Astrocyte (in vitro differentiated cells and primary cell): Measurements from ENCODE around the gene PSD4. TPM values are rescaled to one million over a fixed set of nuclear protein-coding genes. Genes with fewer than 3 reads are reported as not detected.
A peak's percentile ranks its signal among the peaks of the same experiment; 100 is the strongest.

Experiments
- DNase-seq: peaks from one replicate; pipeline ENCODE4 v3.0.0-alpha.2; 2010; ENCODE audit warnings: low read depth
- FAIRE-seq: peaks from 2 replicates; lab custom pipeline; 2011; peaks lifted over from hg19 to GRCh38; lab: Jason Lieb, UNC
- H2AFZ ChIP-seq: 2 replicates; pipeline ENCODE4 v1.6.0; 2012; ENCODE audit warnings: low read depth, low read length, inconsistent platforms
- H3K27ac ChIP-seq: 2 replicates; pipeline ENCODE4 v1.5.1; 2011; ENCODE audit warnings: low read depth, low read length, inconsistent platforms
- H3K27me3 ChIP-seq: 2 replicates; pipeline ENCODE4 v1.6.0; 2011; ENCODE audit warnings: low read length, inconsistent platforms; ENCODE audit not compliant: insufficient read depth
- H3K36me3 ChIP-seq: 2 replicates; pipeline ENCODE4 v1.5.1; 2011; ENCODE audit warnings: low read length, inconsistent platforms; ENCODE audit not compliant: insufficient read depth
- H3K4me1 ChIP-seq: 2 replicates; pipeline ENCODE4 v1.5.1; 2011; ENCODE audit warnings: low read length, inconsistent platforms; ENCODE audit not compliant: insufficient read depth
- H3K4me2 ChIP-seq: 2 replicates; pipeline ENCODE4 v1.6.0; 2012; ENCODE audit warnings: low read length, inconsistent platforms
- H3K4me3 ChIP-seq: 2 replicates; pipeline ENCODE4 v1.5.1; 2011; ENCODE audit warnings: low read depth, mild to moderate bottlenecking, low read length, inconsistent platforms; ENCODE audit not compliant: insufficient read depth
- H3K79me2 ChIP-seq: 2 replicates; pipeline ENCODE4 v1.6.0; 2012; ENCODE audit warnings: mild to moderate bottlenecking, low read length, inconsistent platforms; ENCODE audit not compliant: insufficient read depth
- H3K9ac ChIP-seq: 2 replicates; pipeline ENCODE4 v1.6.0; 2012; ENCODE audit warnings: mild to moderate bottlenecking, low read length, inconsistent platforms
- H3K9me3 ChIP-seq: 2 replicates; pipeline ENCODE4 v1.5.1; 2012; ENCODE audit warnings: low read depth, mild to moderate bottlenecking, low read length, inconsistent platforms; ENCODE audit not compliant: insufficient read depth
- H4K20me1 ChIP-seq: 2 replicates; pipeline ENCODE4 v1.6.0; 2012; ENCODE audit warnings: low read length, inconsistent platforms; ENCODE audit not compliant: insufficient read depth
- H3K27ac Mint-ChIP-seq: one replicate; pipeline ENCODE4 v1.8.0; 2021; ENCODE audit warnings: mild to moderate bottlenecking, mixed read lengths; ENCODE audit not compliant: unreplicated experiment
- H3K27me3 Mint-ChIP-seq: one replicate; pipeline ENCODE4 v1.8.0; 2021; ENCODE audit warnings: low read depth, mixed read lengths; ENCODE audit not compliant: unreplicated experiment
- H3K36me3 Mint-ChIP-seq: one replicate; pipeline ENCODE4 v1.8.0; 2021; ENCODE audit warnings: low read depth, mixed read lengths; ENCODE audit not compliant: unreplicated experiment
- H3K4me1 Mint-ChIP-seq: one replicate; pipeline ENCODE4 v1.8.0; 2021; ENCODE audit warnings: low read depth, mixed read lengths; ENCODE audit not compliant: unreplicated experiment
- H3K4me3 Mint-ChIP-seq: one replicate; pipeline ENCODE4 v1.8.0; 2021; ENCODE audit warnings: mild to moderate bottlenecking, moderate library complexity, mixed read lengths; ENCODE audit not compliant: unreplicated experiment
- H3K9me3 Mint-ChIP-seq: one replicate; pipeline ENCODE4 v1.8.0; 2021; ENCODE audit warnings: mild to moderate bottlenecking, mixed read lengths; ENCODE audit not compliant: unreplicated experiment
- CTCF ChIP-seq: IDR thresholded peaks from 2 replicates; pipeline ENCODE4 v1.5.1; 2011; ENCODE audit warnings: low read depth, mild to moderate bottlenecking, inconsistent platforms, low read length, moderate library complexity; ENCODE audit not compliant: insufficient read depth
- EZH2 ChIP-seq: IDR thresholded peaks from 2 replicates; pipeline ENCODE4 v1.6.1; 2012; ENCODE audit warnings: mild to moderate bottlenecking, low read length, inconsistent platforms; ENCODE audit not compliant: insufficient read depth
- total RNA-seq: library from RNA; stranded (reverse); gene quantifications from 2 replicates; pipeline ENCODE4 v1.2.1, GENCODE V29; 2021

PSD4 gene
- total RNA-seq, 1 donor from 2014 or later = 4.0 TPM

DNA sequence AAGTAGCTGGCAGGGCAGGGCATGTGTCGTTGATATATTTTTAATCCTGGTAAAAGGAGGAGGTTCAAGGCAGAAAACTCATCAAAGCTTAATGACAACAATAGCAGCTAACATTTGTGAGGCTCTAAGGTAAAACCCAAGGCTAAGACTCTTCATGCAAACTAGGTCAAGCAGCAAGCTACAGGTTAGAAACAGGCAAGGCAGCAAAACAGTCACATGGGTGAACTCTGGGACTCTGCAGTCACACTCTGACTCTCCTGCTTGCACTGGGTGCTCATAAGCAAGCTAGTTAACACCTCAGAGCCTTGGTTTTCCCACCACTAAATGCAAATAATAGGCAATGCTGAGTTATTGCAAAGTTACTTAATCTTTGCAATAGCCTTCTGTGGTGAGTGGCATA is 38.5 kb upstream of the PSD4 start:
- Histone ChIP-seq H3K4me3 (no peak overlapping the region), H3K79me2 (no peaks in the 10 kb centered on the region), H3K27me3 (no peaks in the 10 kb centered on the region), H3K9me3 (no peaks in the 10 kb centered on the region), H3K36me3 (no peaks in the 10 kb centered on the region), H3K4me2 (no peak overlapping the region), H4K20me1 (no peaks in the 10 kb centered on the region), H2AFZ (no peak overlapping the region), H3K27ac (no peak overlapping the region), H3K9ac (no peak overlapping the region), H3K4me1 (peaks cover 7% of the 10 kb centered on the region)
- Mint-ChIP-seq H3K36me3 (no peaks in the 10 kb centered on the region), H3K27ac (no peak overlapping the region), H3K4me3 (no peak overlapping the region), H3K4me1 (no peaks in the 10 kb centered on the region), H3K9me3 (peaks cover 2% of the 10 kb centered on the region), H3K27me3 (peaks cover 3% of the 10 kb centered on the region)
- TF ChIP-seq EZH2 (no peak), CTCF (no peak)
- FAIRE-seq (no peak), DNase-seq (no peak)

GRCh38 chr2:113136828-113137775 is 36.7 kb upstream of the PSD4 start:
- FAIRE-seq (peak; percentile 88), DNase-seq (no peak)
- no peak overlapping the region for H3K27ac ChIP-seq
- H4K20me1 ChIP-seq = no peaks in the 10 kb centered on the region
- peaks cover 2% of the 10 kb centered on the region for H3K9me3 Mint-ChIP-seq
- H3K4me1 ChIP-seq = peaks cover 7% of the 10 kb centered on the region
- no peak overlapping the region for H3K9ac ChIP-seq
- no peak overlapping the region for H2AFZ ChIP-seq
- no peak overlapping the region for H3K27ac Mint-ChIP-seq
- no peaks in the 10 kb centered on the region for H3K36me3 Mint-ChIP-seq
- H3K4me3 Mint-ChIP-seq = no peak overlapping the region
- no peak overlapping the region for H3K4me2 ChIP-seq
- H3K79me2 ChIP-seq = no peaks in the 10 kb centered on the region
- no peaks in the 10 kb centered on the region for H3K36me3 ChIP-seq
- H3K27me3 ChIP-seq = no peaks in the 10 kb centered on the region
- H3K9me3 ChIP-seq = no peaks in the 10 kb centered on the region
- no peak for TF ChIP-seq EZH2
- TF ChIP-seq CTCF = peak; percentile 75
- no peak overlapping the region for H3K4me3 ChIP-seq
- no peaks in the 10 kb centered on the region for H3K27me3 Mint-ChIP-seq
- H3K4me1 Mint-ChIP-seq = no peaks in the 10 kb centered on the region

GRCh38 chr2:113137827-113138226 is 35.9 kb upstream of the PSD4 start:
- no peak overlapping the region for H3K4me3 ChIP-seq
- no peaks in the 10 kb centered on the region for H3K9me3 ChIP-seq
- no peaks in the 10 kb centered on the region for H4K20me1 ChIP-seq
- FAIRE-seq (no peak), DNase-seq (no peak)
- no peak overlapping the region for H3K27ac Mint-ChIP-seq
- no peak overlapping the region for H3K27ac ChIP-seq
- no peaks in the 10 kb centered on the region for H3K36me3 Mint-ChIP-seq
- H3K27me3 ChIP-seq = no peaks in the 10 kb centered on the region
- H3K4me3 Mint-ChIP-seq = no peak overlapping the region
- no peak overlapping the region for H3K4me2 ChIP-seq
- H3K9me3 Mint-ChIP-seq = peaks cover 2% of the 10 kb centered on the region
- H3K27me3 Mint-ChIP-seq = peaks cover 2% of the 10 kb centered on the region
- H3K4me1 Mint-ChIP-seq = no peaks in the 10 kb centered on the region
- no peaks in the 10 kb centered on the region for H3K36me3 ChIP-seq
- peaks cover 7% of the 10 kb centered on the region for H3K4me1 ChIP-seq
- no peaks in the 10 kb centered on the region for H3K79me2 ChIP-seq
- H3K9ac ChIP-seq = no peak overlapping the region
- TF ChIP-seq EZH2 = no peak
- no peak overlapping the region for H2AFZ ChIP-seq
